ENCODE results near the gene LGR6. TPM values are rescaled to one million over a fixed set of nuclear protein-coding genes. Genes with fewer than 3 reads are reported as not detected.
A peak's percentile ranks its signal among the peaks of the same experiment; 100 is the strongest.

Gene LGR6
- total RNA-seq, 2 experiments from 2014 or later, result not detected

DNA sequence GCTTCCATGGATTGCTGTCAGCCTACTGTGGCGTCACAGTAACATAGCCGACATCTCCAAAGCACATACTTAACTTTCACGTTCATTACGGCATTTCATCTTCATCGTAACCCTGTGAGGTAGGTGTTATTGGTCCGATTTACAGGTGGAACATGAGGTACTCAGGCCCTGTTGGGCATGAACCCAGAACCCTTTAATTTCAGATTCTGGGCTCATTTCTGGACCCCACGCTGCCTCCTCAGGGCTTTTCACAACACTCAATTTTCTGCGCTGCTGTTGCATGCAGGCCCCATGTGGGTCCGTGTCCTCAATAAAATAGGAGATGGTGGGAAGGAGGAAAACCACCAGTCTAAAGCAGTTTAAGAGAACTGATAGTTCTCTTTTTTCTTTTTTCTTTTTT, 108.6 kb downstream of the LGR6 start:
- no peak overlapping the region for H3K27ac Mint-ChIP-seq
- H3K36me3 Mint-ChIP-seq (ENCODE audit: low read depth), result no peaks in the 10 kb centered on the region
- H3K9me3 Mint-ChIP-seq, result no peaks in the 10 kb centered on the region
- CTCF ChIA-PET, result interaction anchor here (1.2 to 2.8 kb wide), 2 partner anchors 9 to 17 kb away, joined by 3 to 12 read pairs; no protein-coding TSS in a partner anchor
- no peak for DNase-seq
- POLR2A ChIA-PET, result no interaction called here
- no peak overlapping the region for H3K4me3 Mint-ChIP-seq
- H3K4me1 Mint-ChIP-seq, result peaks cover 4% of the 10 kb centered on the region
- H3K27me3 Mint-ChIP-seq, result no peaks in the 10 kb centered on the region

GRCh38 chr1:202304375-202304774, 110.8 kb downstream of the LGR6 start:
- Mint-ChIP-seq H3K27me3 (no peaks in the 10 kb centered on the region), H3K9me3 (no peaks in the 10 kb centered on the region), H3K4me1 (peaks cover 4% of the 10 kb centered on the region), H3K4me3 (no peak overlapping the region), H3K36me3 (ENCODE audit: low read depth) (no peaks in the 10 kb centered on the region), H3K27ac (no peak overlapping the region)
- no peak for DNase-seq
- ChIA-PET CTCF (interaction anchor here (1.3 to 2.8 kb wide), 2 partner anchors 11 to 20 kb away, joined by 5 to 12 read pairs; no protein-coding TSS in a partner anchor), POLR2A (no interaction called here)

DNA sequence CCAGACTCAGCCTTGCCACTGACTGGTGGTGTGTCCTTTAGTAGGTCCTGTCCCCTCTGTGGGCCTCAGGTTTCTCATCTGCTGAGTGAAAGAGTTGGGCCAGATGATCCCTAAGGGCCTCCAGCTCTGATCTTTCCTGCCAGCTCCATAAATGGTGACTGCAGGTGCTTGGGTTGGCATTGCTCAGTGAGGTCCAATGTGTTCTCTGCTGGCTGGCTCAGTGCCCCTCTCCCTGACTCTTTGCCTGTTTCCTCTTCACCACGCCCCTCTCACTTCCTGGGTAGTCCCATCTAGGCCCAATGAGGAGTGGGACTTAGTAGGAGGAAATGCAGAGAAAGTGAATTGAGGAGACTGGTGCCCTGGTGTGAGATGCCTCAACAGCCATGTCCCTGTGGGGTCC, 111.6 kb downstream of the LGR6 start:
- DNase-seq, result no peak
- CTCF ChIA-PET, result interaction anchor here (0.6 to 1.3 kb wide), 2 partner anchors 11 to 37 kb away, joined by 4 to 5 read pairs; no protein-coding TSS in a partner anchor
- Mint-ChIP-seq H3K4me3 (no peak overlapping the region), H3K27ac (no peak overlapping the region), H3K36me3 (ENCODE audit: low read depth) (no peaks in the 10 kb centered on the region), H3K27me3 (no peaks in the 10 kb centered on the region), H3K4me1 (peaks cover 4% of the 10 kb centered on the region), H3K9me3 (no peaks in the 10 kb centered on the region)
- POLR2A ChIA-PET, result no interaction called here

DNA sequence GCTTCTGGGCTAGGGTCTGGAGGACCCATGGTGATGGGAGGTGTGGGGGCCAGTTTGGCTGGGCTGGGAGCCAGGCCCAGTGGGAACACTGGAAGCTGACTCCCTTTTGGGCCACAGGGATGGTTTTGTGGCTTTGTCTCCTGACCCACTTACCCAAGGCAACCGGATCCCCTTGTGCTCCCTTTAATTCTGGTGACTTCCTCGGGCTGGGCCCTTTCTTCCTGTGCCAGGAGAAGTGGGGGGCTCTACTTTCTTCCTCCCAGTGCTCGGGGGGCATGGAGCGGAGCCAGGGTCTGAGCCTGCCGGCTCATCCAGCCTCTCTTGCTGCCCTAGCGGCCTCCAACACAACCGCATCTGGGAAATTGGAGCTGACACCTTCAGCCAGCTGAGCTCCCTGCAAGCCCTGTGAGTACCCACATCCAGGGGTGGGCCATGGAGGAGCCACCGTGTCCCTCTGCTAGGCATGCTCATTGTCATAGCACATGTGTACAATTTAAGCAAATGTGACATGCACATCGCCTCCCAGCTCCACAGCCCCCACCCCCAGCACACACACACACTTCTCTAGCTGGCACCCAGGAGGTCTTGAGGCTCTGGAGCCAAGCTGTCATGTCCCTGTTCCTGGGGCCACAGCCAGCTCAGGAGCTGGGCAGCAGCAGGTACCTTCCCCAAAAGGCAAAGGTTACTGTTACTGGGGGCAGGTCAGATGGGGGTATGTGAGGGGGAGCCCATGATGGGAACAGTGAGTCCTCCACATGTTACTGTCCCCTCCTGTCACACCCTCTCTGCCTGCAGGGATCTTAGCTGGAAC, 113.1 kb downstream of the LGR6 start:
- H3K9me3 Mint-ChIP-seq, result no peaks in the 10 kb centered on the region
- H3K4me3 Mint-ChIP-seq, result no peak overlapping the region
- ChIA-PET POLR2A (no interaction called here), CTCF (interaction anchor here (1.0 to 2.4 kb wide), 4 partner anchors 9 to 34 kb away, joined by 3 to 7 read pairs (median 4); no protein-coding TSS in a partner anchor)
- peaks cover 4% of the 10 kb centered on the region for H3K27me3 Mint-ChIP-seq
- no peak overlapping the region for H3K27ac Mint-ChIP-seq
- peaks cover 4% of the 10 kb centered on the region for H3K4me1 Mint-ChIP-seq
- no peaks in the 10 kb centered on the region for H3K36me3 Mint-ChIP-seq (ENCODE audit: low read depth)
- no peak for DNase-seq

DNA sequence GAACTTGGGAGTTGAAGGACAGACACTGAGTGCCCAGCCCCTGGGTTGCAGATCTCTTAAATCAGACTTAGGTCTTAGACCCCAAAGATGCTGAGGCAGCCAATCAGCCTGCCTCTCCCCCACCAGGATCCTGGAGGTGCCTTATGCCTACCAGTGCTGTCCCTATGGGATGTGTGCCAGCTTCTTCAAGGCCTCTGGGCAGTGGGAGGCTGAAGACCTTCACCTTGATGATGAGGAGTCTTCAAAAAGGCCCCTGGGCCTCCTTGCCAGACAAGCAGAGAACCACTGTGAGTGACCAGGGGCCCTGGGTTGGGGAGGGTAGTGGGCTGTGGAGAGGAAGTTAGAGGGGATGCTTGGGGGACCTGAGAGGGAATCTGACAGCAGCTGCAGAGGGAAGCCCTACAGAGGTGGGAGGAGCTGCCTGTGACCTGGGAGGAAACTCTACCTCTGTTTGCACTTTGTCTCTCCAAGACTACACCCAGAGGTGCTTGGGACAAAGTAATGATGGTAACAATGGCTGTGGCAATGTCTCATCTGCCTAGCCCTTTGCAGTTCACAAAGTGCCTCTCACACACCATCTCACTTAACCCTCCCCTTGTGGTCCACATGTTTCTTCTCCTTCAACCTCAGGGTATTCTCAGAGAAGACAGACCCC, 116.6 kb downstream of the LGR6 start:
- H3K27ac Mint-ChIP-seq, result no peak overlapping the region
- H3K9me3 Mint-ChIP-seq, result no peaks in the 10 kb centered on the region
- H3K4me3 Mint-ChIP-seq, result no peak overlapping the region
- no peaks in the 10 kb centered on the region for H3K36me3 Mint-ChIP-seq (ENCODE audit: low read depth)
- peaks cover 4% of the 10 kb centered on the region for H3K4me1 Mint-ChIP-seq
- ChIA-PET POLR2A (no interaction called here), CTCF (interaction anchor here (0.6 to 1.2 kb wide), 3 partner anchors 20 to 483 kb away, joined by 3 to 5 read pairs (median 3); partner anchors contain the start of gene TIMM17A)
- H3K27me3 Mint-ChIP-seq, result peaks cover 7% of the 10 kb centered on the region
- no peak for DNase-seq

GRCh38 chr1:202310746-202311145, 117.1 kb downstream of the LGR6 start:
- H3K27me3 Mint-ChIP-seq, result peaks cover 7% of the 10 kb centered on the region
- DNase-seq, result no peak
- ChIA-PET POLR2A (no interaction called here), CTCF (interaction anchor here (0.8 to 2.0 kb wide), 4 partner anchors 8 to 118 kb away, joined by 3 to 7 read pairs (median 3); no protein-coding TSS in a partner anchor)
- H3K36me3 Mint-ChIP-seq (ENCODE audit: low read depth), result no peaks in the 10 kb centered on the region
- H3K4me3 Mint-ChIP-seq, result no peak overlapping the region
- H3K27ac Mint-ChIP-seq, result no peak overlapping the region
- H3K9me3 Mint-ChIP-seq, result no peaks in the 10 kb centered on the region
- peaks cover 2% of the 10 kb centered on the region for H3K4me1 Mint-ChIP-seq

DNA sequence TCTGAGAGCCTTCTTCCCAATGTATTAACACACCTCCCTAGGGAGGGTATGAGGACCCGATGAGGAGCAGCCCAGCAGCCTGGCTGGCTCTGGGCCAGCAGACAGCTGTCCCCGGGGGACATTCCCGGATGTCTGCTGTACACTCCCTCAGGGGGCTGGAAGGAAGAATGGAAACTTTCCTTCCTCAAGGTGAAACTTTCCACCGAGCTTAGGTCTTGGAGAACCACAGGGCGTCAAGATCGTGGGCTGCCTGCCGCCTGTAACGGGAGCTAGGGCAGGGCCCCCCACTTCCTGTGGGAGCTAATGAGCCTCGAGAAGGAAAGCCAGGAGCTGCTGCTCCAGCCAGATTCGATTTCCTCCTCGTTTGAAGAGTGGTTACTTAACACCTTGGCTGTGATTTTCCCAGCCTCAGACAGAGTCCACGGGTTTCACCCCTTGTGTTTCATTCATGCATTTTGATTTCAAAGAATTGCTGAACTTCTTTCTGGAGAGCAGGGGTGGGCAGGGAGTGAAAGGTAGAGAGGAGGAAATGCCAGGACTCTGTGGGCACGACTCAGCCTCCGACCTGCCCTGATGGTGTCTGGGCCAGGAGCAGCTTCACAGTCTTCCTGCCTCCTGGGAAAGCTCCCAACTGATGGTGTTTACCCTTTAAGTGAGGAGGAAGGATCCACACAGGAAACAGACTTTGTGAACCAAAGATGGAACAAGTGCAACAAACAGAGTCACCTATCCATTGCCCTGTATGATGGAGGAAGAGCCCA, 118.5 kb downstream of the LGR6 start:
- Mint-ChIP-seq H3K4me1 (peaks cover 2% of the 10 kb centered on the region), H3K4me3 (no peak overlapping the region), H3K36me3 (ENCODE audit: low read depth) (no peaks in the 10 kb centered on the region), H3K27ac (no peak overlapping the region), H3K27me3 (peaks cover 7% of the 10 kb centered on the region), H3K9me3 (no peaks in the 10 kb centered on the region)
- ChIA-PET CTCF (interaction anchor here (0.9 to 2.0 kb wide), 3 partner anchors 9 to 37 kb away, joined by 3 to 7 read pairs (median 3); no protein-coding TSS in a partner anchor), POLR2A (no interaction called here)
- no peak for DNase-seq

- Mint-ChIP-seq H3K9me3 (no peaks in the 10 kb centered on the region), H3K4me1 (peaks cover 9% of the 10 kb centered on the region), H3K27ac (no peak overlapping the region), H3K27me3 (peaks cover 10% of the 10 kb centered on the region), H3K4me3 (no peak overlapping the region), H3K36me3 (ENCODE audit: low read depth) (no peaks in the 10 kb centered on the region)
- ChIA-PET POLR2A (no interaction called here), CTCF (interaction anchor here (0.7 to 2.0 kb wide), 10 partner anchors 9 to 417 kb away, joined by 3 to 7 read pairs (median 4); partner anchors contain the start of genes PTPN7 and UBE2T)
- DNase-seq, result peak; percentile 79
Measured at GRCh38 chr1:202315576-202316168, 122.1 kb downstream of the LGR6 start.

- Mint-ChIP-seq H3K27ac (no peak overlapping the region), H3K36me3 (ENCODE audit: low read depth) (no peaks in the 10 kb centered on the region), H3K4me1 (peaks cover 9% of the 10 kb centered on the region), H3K27me3 (peaks cover 8% of the 10 kb centered on the region), H3K4me3 (no peak overlapping the region), H3K9me3 (no peaks in the 10 kb centered on the region)
- POLR2A ChIA-PET, result no interaction called here
- CTCF ChIA-PET, result interaction anchor here (0.7 to 2.0 kb wide), 9 partner anchors 9 to 417 kb away, joined by 3 to 7 read pairs (median 4); partner anchors contain the start of genes PTPN7 and UBE2T
- no peak for DNase-seq
Measured at GRCh38 chr1:202316186-202316585, 122.6 kb downstream of the LGR6 start.

DNA sequence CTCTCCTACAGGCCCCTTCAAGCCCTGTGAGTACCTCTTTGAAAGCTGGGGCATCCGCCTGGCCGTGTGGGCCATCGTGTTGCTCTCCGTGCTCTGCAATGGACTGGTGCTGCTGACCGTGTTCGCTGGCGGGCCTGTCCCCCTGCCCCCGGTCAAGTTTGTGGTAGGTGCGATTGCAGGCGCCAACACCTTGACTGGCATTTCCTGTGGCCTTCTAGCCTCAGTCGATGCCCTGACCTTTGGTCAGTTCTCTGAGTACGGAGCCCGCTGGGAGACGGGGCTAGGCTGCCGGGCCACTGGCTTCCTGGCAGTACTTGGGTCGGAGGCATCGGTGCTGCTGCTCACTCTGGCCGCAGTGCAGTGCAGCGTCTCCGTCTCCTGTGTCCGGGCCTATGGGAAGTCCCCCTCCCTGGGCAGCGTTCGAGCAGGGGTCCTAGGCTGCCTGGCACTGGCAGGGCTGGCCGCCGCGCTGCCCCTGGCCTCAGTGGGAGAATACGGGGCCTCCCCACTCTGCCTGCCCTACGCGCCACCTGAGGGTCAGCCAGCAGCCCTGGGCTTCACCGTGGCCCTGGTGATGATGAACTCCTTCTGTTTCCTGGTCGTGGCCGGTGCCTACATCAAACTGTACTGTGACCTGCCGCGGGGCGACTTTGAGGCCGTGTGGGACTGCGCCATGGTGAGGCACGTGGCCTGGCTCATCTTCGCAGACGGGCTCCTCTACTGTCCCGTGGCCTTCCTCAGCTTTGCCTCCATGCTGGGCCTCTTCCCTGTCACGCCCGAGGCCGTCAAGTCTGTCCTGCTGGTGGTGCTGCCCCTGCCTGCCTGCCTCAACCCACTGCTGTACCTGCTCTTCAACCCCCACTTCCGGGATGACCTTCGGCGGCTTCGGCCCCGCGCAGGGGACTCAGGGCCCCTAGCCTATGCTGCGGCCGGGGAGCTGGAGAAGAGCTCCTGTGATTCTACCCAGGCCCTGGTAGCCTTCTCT, 124.6 kb downstream of the LGR6 start:
- H3K27me3 Mint-ChIP-seq, result peaks cover 6% of the 10 kb centered on the region
- no peak overlapping the region for H3K27ac Mint-ChIP-seq
- ChIA-PET POLR2A (interaction anchor here (0.6 kb wide), 1 partner anchor 167 kb away, joined by 4 read pairs; no protein-coding TSS in a partner anchor), CTCF (interaction anchor here (0.5 to 1.9 kb wide), 2 partner anchors 11 to 18 kb away, joined by 3 to 5 read pairs; no protein-coding TSS in a partner anchor)
- peaks cover 7% of the 10 kb centered on the region for H3K4me1 Mint-ChIP-seq
- no peaks in the 10 kb centered on the region for H3K9me3 Mint-ChIP-seq
- DNase-seq, result no peak
- no peaks in the 10 kb centered on the region for H3K36me3 Mint-ChIP-seq (ENCODE audit: low read depth)
- H3K4me3 Mint-ChIP-seq, result no peak overlapping the region

DNA sequence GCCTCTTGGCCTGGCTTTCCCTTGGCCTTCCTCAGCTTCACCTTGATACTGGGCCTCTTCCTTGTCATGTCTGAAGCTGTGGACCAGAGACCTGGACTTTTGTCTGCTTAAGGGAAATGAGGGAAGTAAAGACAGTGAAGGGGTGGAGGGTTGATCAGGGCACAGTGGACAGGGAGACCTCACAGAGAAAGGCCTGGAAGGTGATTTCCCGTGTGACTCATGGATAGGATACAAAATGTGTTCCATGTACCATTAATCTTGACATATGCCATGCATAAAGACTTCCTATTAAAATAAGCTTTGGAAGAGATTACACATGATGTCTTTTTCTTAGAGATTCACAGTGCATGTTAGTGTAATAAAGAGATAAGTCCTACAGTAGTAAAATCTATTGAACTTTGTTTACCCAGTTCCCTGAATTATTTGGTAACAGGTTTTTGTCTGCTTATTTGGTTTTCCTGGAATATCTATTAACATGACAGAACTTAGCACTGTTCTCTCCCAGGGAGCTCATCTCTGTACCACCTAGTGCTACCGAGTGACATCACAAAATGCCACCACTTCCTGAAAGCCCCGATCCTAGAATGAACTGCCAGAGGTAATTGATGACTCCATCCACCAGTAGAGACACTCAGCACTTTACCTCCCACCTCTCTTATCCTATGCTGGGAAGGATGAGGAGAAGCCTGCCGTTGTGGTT, 125.9 kb downstream of the LGR6 start:
- Mint-ChIP-seq H3K9me3 (no peaks in the 10 kb centered on the region), H3K27me3 (peaks cover 3% of the 10 kb centered on the region), H3K4me1 (peaks cover 7% of the 10 kb centered on the region), H3K4me3 (no peak overlapping the region), H3K27ac (no peak overlapping the region), H3K36me3 (ENCODE audit: low read depth) (no peaks in the 10 kb centered on the region)
- no peak for DNase-seq
- ChIA-PET CTCF (interaction anchor here (0.8 to 1.9 kb wide), 2 partner anchors 13 to 44 kb away, joined by 3 to 5 read pairs; no protein-coding TSS in a partner anchor), POLR2A (interaction anchor here (0.6 kb wide), 1 partner anchor 168 kb away, joined by 4 read pairs; no protein-coding TSS in a partner anchor)

Data from activated CD4-positive, alpha-beta T cell treated with anti-CD3 and anti-CD28 coated beads, Interleukin-2, amount 10 ng/mL, durations not matched to agents 7 days and 5 days (primary cell).